ENCODE results near the gene S100A1. TPM values are rescaled to one million over a fixed set of nuclear protein-coding genes. Genes with fewer than 3 reads are reported as not detected.

The S100A1 gene
- total and polyA plus RNA-seq, 2 of the 8 experiments (the other 6 are each of a cell fraction or from before 2014, with no cell fraction given), result 2.0 TPM; not detected in 1

DNA sequence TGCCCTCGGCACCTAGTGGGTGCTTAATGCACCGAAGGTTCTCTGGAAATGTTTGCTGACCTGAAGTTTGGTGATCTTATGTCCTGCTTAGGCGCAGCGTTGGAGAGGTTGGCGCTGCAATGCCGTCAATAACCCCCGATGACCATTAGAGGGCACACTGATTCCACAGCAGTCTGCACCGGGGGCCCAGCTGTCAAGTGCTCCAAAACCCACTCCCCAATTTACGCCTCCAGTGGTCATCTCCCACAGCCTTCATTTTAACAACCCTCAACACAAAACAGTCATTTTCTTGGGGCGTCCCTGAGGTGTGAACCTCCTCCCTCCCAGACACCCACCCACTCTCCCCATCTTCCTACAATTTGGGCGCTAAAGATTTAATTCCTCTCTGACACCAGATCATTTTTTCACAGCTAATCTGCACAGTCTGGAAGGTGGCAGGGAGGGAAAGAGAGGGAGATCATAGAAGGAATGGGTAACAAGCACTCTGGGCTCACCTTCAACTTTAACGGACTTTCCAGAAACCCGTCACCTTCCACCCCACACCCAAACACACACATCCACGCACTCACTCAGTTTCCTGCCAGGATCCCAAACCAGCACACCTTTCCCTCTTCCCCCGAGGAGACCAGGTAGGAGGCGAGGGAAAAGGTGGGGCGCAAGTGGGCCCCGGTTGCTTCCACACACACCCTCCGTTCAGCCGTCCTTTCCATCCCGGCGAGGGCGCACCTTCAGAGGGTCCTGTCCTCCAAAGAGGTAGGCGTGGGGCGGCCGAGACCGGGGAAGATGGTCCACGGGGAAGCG is 49.7 kb downstream of the S100A1 start (continued):
- no peak for TF ChIP-seq POU5F1 (IDR thresholded peaks at IDR 0.05; ENCODE audit: low read depth, low read length)
- no peak for TF ChIP-seq SP2 (IDR thresholded peaks at IDR 0.05; ENCODE audit: low read length)
- TF ChIP-seq SUZ12 (IDR thresholded peaks at IDR 0.05; ENCODE audit: low read length), result no peak
- TF ChIP-seq CBX8 (IDR thresholded peaks at IDR 0.05; ENCODE audit: borderline replicate concordance, low read depth, low read length), result no peak
- no peak for TF ChIP-seq CHD1 (IDR thresholded peaks at IDR 0.05; ENCODE audit: low read depth, low read length)
- peak; percentile 68 for TF ChIP-seq CREB1 (IDR thresholded peaks at IDR 0.05)
- no peak for TF ChIP-seq CHD2 (IDR thresholded peaks at IDR 0.05; ENCODE audit: low read length)
- TF ChIP-seq TAF7 (optimal IDR thresholded peaks at IDR 0.05; ENCODE audit: borderline replicate concordance, low read depth, low read length), result no peak
- TF ChIP-seq RAD21 (IDR thresholded peaks at IDR 0.05 in 1 of 2, conservative IDR thresholded peaks at IDR 0.05 in 1 of 2; ENCODE audit: low read depth in 2 of 2, low read length in 2 of 2), result peak; percentile 94 to 95
- no peak for TF ChIP-seq YY1 (IDR thresholded peaks at IDR 0.05; ENCODE audit: low read depth, low read length)
- no peak for TF ChIP-seq SRF (IDR thresholded peaks at IDR 0.05; ENCODE audit: low read depth, low read length)
- TF ChIP-seq KDM5A (IDR thresholded peaks at IDR 0.05; ENCODE audit: low read length), result no peak
- TF ChIP-seq, protein P1, sequence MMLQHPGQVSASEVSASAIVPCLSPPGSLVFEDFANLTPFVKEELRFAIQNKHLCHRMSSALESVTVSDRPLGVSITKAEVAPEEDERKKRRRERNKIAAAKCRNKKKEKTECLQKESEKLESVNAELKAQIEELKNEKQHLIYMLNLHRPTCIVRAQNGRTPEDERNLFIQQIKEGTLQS (IDR thresholded peaks at IDR 0.05; ENCODE audit: insufficient read depth, low read depth, low read length), result no peak
- no peak for TF ChIP-seq NANOG (IDR thresholded peaks at IDR 0.05; ENCODE audit: insufficient read depth, low read depth, low read length, poor library complexity, severe bottlenecking)
- no peak for TF ChIP-seq TAF1 (IDR thresholded peaks at IDR 0.05; ENCODE audit: low read depth, low read length)
- TF ChIP-seq, protein P2, sequence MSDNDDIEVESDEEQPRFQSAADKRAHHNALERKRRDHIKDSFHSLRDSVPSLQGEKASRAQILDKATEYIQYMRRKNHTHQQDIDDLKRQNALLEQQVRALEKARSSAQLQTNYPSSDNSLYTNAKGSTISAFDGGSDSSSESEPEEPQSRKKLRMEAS (IDR thresholded peaks at IDR 0.05), result peak; percentile 37; the same call in 1 of the 2 replicates
- TF ChIP-seq SIN3A (conservative IDR thresholded peaks at IDR 0.05 in 1 of 2, IDR thresholded peaks at IDR 0.05 in 1 of 2; ENCODE audit: low read depth in 1 of 2, low read length in 2 of 2), result peak; percentile 88 to 94; a peak in 3 of 4 replicates
- no peak for TF ChIP-seq RFX5 (IDR thresholded peaks at IDR 0.05; ENCODE audit: borderline replicate concordance, low read depth, low read length)

Measured in H1 (cell line).